AG10803 (cell line): ENCODE results near the gene GABRA6.
"Not testable (repeated sequence)": the region's sequence is repeated elsewhere in the genome, so short reads cannot be mapped to it uniquely, and the experiment has no call there.

ENCODE experiments used
- DNase-seq: peaks from one replicate; pipeline ENCODE4 v3.0.0; 2010; ENCODE audit warnings: low read depth
- H3K4me3 ChIP-seq: 2 replicates; pipeline ENCODE4 v1.5.1; 2011; ENCODE audit warnings: mild to moderate bottlenecking, low read length, control low read depth
- TF ChIP-seq, protein P1 (sequence below): conservative IDR thresholded peaks from 2 replicates; pipeline ENCODE4 v1.5.1; 2011; ENCODE audit warnings: mild to moderate bottlenecking, low read length, control low read depth, inconsistent platforms

Gene GABRA6

DNA sequence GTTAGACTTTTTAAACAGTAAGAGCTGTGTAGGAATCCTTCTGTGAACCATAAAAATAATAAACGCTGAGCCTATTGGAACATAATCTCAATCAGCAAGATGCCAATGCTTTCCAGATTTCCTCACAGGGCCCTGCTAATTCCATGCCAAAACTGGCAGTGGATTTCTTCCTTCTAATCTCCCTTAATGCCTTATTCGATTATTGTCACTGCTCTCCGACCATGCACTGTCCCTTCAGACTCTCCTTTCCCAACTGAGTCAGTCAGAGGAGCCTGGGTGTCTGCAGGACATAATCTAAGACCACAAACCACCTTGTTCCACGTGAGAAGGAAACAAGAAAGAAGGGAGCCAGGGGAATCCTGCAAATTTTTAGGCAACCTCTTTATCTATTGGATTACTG, at the start of gene GABRA6:
GABRA6 (plus strand) TSS at position 261 of the 400 bp plus-strand sequence. CDS start 269 bp downstream, outside the sequence.
- TF ChIP-seq, protein P1, sequence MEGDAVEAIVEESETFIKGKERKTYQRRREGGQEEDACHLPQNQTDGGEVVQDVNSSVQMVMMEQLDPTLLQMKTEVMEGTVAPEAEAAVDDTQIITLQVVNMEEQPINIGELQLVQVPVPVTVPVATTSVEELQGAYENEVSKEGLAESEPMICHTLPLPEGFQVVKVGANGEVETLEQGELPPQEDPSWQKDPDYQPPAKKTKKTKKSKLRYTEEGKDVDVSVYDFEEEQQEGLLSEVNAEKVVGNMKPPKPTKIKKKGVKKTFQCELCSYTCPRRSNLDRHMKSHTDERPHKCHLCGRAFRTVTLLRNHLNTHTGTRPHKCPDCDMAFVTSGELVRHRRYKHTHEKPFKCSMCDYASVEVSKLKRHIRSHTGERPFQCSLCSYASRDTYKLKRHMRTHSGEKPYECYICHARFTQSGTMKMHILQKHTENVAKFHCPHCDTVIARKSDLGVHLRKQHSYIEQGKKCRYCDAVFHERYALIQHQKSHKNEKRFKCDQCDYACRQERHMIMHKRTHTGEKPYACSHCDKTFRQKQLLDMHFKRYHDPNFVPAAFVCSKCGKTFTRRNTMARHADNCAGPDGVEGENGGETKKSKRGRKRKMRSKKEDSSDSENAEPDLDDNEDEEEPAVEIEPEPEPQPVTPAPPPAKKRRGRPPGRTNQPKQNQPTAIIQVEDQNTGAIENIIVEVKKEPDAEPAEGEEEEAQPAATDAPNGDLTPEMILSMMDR: no peak
- no peak for DNase-seq
- no peak within 1 kb of the TSS for H3K4me3 ChIP-seq

DNA sequence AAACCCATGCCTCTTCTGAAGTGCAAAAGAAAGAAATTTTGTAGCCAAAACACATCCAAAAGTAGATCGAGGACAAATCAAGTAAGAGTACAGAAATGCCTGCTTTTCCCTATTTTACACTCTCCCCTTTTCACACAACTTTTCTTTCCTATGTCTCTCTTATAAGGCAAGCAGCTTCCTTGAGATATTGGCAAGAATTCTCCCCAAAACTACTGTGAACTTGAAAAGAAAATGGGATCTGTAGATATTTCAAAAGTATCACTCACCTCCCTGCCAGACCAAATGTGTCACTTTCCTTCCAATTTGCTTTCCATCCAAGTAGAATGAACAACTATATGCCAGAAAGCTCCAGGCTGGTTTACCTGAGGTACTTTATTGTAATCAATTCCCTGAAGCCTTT, 47.9 kb upstream of the GABRA6 start:
- no peak overlapping the region for H3K4me3 ChIP-seq
- DNase-seq: no peak
- TF ChIP-seq, protein P1: no peak

- TF ChIP-seq, protein P1: no peak
- H3K4me3 ChIP-seq: no peak overlapping the region
- no peak for DNase-seq
Measured at GRCh38 chr5:161641444-161641843, 44.1 kb upstream of the GABRA6 start.

GRCh38 chr5:161645264-161645663, 40.3 kb upstream of the GABRA6 start:
- TF ChIP-seq, protein P1: no peak
- no peak for DNase-seq
- no peak overlapping the region for H3K4me3 ChIP-seq

DNA sequence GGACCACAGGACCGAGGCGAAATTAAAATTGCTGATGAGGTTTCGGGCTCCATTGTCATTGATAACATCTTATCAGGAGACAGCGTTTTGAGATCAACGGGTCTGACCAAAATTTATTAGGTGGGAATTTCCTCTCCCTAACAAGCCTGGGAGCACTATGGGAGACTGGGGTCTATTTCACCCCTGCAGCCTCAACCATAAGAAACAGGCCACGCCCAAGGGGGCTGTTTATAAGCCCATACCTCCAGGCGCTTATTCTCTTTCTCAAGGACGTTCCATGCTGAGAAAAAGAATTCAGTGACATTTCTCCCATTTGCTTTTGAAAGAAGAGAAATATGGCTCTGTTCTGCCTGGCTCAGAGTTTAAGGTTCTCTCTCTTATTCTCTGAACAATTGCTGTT, 33.6 kb upstream of the GABRA6 start:
- not testable (repeated sequence) for H3K4me3 ChIP-seq, DNase-seq

- no peak overlapping the region for H3K4me3 ChIP-seq
- no peak for DNase-seq
- TF ChIP-seq, protein P1: no peak
Measured at GRCh38 chr5:161660806-161661205, 24.7 kb upstream of the GABRA6 start.

DNA sequence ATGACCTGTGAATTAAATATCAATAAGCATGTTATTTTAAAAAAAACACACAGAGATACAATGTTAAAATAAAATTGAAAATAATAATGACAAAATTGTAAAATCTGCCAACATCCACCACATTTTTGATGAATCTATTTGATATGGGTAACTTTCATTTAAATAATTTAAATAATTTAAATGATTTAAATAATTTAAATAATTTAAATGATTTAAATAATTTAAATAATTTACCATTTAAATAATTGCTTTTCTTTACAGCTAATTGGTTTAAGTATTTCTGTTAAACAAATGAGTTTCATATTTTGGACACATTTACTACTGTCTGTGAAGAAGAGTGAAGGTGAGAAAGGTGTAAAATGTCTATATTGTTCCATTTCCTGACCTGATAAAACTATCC, 22.1 kb upstream of the GABRA6 start:
- no peak for DNase-seq
- no peak overlapping the region for H3K4me3 ChIP-seq
- TF ChIP-seq, protein P1: no peak

DNA sequence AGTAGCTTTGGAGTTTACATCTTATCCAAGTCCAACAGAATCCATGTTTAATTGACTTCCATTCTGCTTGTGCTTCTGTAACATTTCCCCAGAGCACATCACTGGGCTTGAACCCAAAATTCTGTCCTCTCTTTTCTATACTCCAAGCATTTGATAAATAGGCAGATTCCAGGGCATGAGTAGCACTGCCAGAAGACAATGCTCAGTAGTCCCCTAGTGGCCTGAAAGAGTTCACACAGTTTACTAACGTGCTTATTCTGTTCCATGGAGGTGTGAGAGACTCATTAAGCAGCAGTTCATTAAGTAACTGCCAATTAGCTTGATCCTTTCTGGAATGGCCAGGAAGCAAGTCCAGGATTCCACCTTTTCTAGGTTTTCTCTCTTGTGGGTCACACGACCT, 9.4 kb upstream of the GABRA6 start:
- DNase-seq: no peak
- H3K4me3 ChIP-seq: no peak overlapping the region
- TF ChIP-seq, protein P1: no peak
